Breast epithelium (tissue), 4 donors: ENCODE measurements around the gene ZG16. TPM values are rescaled to one million over a fixed set of nuclear protein-coding genes. Genes with fewer than 3 reads are reported as not detected.
A peak's percentile ranks its signal among the peaks of the same experiment; 100 is the strongest.

Experiments used
- DNase-seq, 2 donors: peaks; one replicate each; pipeline ENCODE4 v3.0.0-alpha.2; 2019; ENCODE audit warnings: low spot score in 2 of 2
- H3K27ac ChIP-seq, 2 donors: fragments of 200-600 bp; sonication (generic) in 1 of 2; one replicate each; pipeline ENCODE4 v1.5.1; 2016 to 2019; ENCODE audit warnings: mild to moderate bottlenecking in 1 of 2
- H3K27me3 ChIP-seq, 2 donors: fragments of 200-600 bp; sonication (generic) in 1 of 2; one replicate each; pipeline versions ENCODE4 v1.5.1 to v1.6.0; 2017 to 2019; ENCODE audit warnings: control low read depth in 1 of 2, mild to moderate bottlenecking in 1 of 2
- H3K36me3 ChIP-seq: fragments of 200-600 bp; one replicate; pipeline ENCODE4 v1.5.1; 2019
- H3K4me1 ChIP-seq, 2 donors: fragments of 200-600 bp; sonication (generic); one replicate each; pipeline ENCODE4 v1.5.1; 2016 to 2019; ENCODE audit warnings: control low read depth in 1 of 2
- H3K4me3 ChIP-seq, 3 donors: fragments of 200-600 bp; sonication (generic); 1 replicate in 2 of 3; 2 replicates in 1 of 3; pipeline ENCODE4 v1.5.1; 2016 to 2019; ENCODE audit warnings: mild to moderate bottlenecking in 3 of 3, moderate library complexity in 2 of 3
- H3K9me3 ChIP-seq, 2 donors: fragments of 200-600 bp; sonication (generic) in 1 of 2; one replicate each; pipeline ENCODE4 v1.5.1; 2016 to 2019; ENCODE audit warnings: control low read depth in 1 of 2
- CTCF ChIP-seq, 3 donors: fragments of 450-650 bp; IDR thresholded peaks; one replicate each; pipeline ENCODE4 v1.5.1; 2016 to 2017; ENCODE audit warnings: antibody characterized with exemption in 3 of 3, mild to moderate bottlenecking in 3 of 3, moderate library complexity in 3 of 3
- POLR2A ChIP-seq: fragments of 450-650 bp; IDR thresholded peaks from one replicate; pipeline ENCODE4 v1.6.1; 2016; ENCODE audit warnings: antibody characterized with exemption, mild to moderate bottlenecking, moderate library complexity
- POLR2AphosphoS5 ChIP-seq, 3 donors: sonication (generic); formaldehyde crosslinking; IDR thresholded peaks; one replicate each; pipeline ENCODE4 v1.6.1; 2017; ENCODE audit warnings: antibody characterized with exemption in 3 of 3
- intact Hi-C: fragments of 100-400 bp; cut with DNase I; formaldehyde crosslinking; loops from one replicate; pipeline ENCODE4 v1.15.1; 2023; ENCODE audit warnings: low total_unique reads
- total RNA-seq, 3 donors: library from RNA; depleted of rRNA; stranded (reverse); fragments of >200 nt; gene quantifications; one replicate each; pipeline ENCODE4 v1.1.0, GENCODE V29; 2016

Gene ZG16
- total RNA-seq, 3 donors from 2014 or later = 0.33 TPM; not detected in 2

- H3K36me3 ChIP-seq = no peaks in the 10 kb centered on the region
- no peak overlapping the region for H3K4me3 ChIP-seq
- H3K4me1 ChIP-seq = peaks cover 0 to 5% of the 10 kb centered on the region in 2 donors
- H3K27me3 ChIP-seq = no peaks in the 10 kb centered on the region
- no peaks in the 10 kb centered on the region for H3K9me3 ChIP-seq
- DNase-seq = no peak
- intact Hi-C loops = no loop called here
- H3K27ac ChIP-seq = peak overlapping the region; percentile 22 to 45
- TF ChIP-seq CTCF (IDR thresholded peaks at IDR 0.05) = no peak
- TF ChIP-seq POLR2A = no peak
- TF ChIP-seq POLR2AphosphoS5 (IDR thresholded peaks at IDR 0.05) = no peak
Measured at GRCh38 chr16:29830774-29831173, 52.7 kb downstream of the ZG16 start.

DNA sequence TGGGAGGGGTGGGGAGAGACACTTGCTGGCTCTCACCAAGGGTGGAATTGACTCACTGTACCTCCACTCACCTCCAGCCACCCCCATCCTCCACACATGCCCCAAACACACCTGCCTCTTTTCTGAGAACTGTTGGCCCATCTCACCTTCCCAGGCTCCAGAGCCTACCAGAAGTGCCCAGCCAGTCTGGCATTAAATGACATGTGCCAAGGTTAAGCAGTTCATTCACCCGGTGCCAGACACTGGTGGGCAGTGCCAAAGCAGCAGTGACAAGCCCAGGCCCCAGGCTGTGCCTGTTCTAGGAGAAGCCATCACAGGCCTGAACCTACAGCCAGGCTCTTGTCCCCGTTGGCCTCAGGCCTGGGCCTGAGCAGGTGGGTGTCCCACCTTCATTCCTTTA lies 53.4 kb downstream of the ZG16 start:
- Histone ChIP-seq H3K27me3 (no peaks in the 10 kb centered on the region), H3K4me3 (no peak overlapping the region), H3K9me3 (no peaks in the 10 kb centered on the region), H3K27ac (peak overlapping the region; percentile 19 to 45), H3K36me3 (no peaks in the 10 kb centered on the region), H3K4me1 (no peaks in the 10 kb centered on the region)
- no peak for DNase-seq
- intact Hi-C loops = no loop called here
- TF ChIP-seq POLR2AphosphoS5 (IDR thresholded peaks at IDR 0.05) (no peak), POLR2A (no peak), CTCF (IDR thresholded peaks at IDR 0.05) (no peak)

Other genes with a start within 250 kb of the ZG16 start
- 1 to 10 TPM; 1.4 to 5.1 (median 2.3) TPM for gene SPN, start 115.0 kb upstream of the ZG16 start, total RNA-seq
- gene QPRT, start 99.1 kb upstream of the ZG16 start, total RNA-seq = 10 to 100 TPM in 1 of 3 donors, 1 to 10 TPM in 2; 2.4 to 13.3 (median 9.5) TPM
- gene C16orf54, start 32.3 kb upstream of the ZG16 start, total RNA-seq = 1 to 10 TPM in 2 of 3 donors, under 1 TPM in 1; 0.66 to 2.1 (median 1.8) TPM
- 10 to 100 TPM; 16.3 to 50.2 (median 22.3) TPM for gene KIF22, start 12.5 kb downstream of the ZG16 start, total RNA-seq
- 10 to 100 TPM; 49.3 to 61.9 (median 60.0) TPM for gene MAZ, start 28.3 kb downstream of the ZG16 start, total RNA-seq
- gene PRRT2, start 33.9 kb downstream of the ZG16 start, total RNA-seq = 1 to 10 TPM; 2.9 to 3.9 (median 3.5) TPM
- 10 to 100 TPM; 26.6 to 40.5 (median 29.8) TPM for gene PAGR1, start 37.9 kb downstream of the ZG16 start, total RNA-seq
- gene MVP, start 42.2 kb downstream of the ZG16 start, total RNA-seq = 100 to 1,000 TPM in 1 of 3 donors, 10 to 100 TPM in 2; 78.1 to 132 (median 99.7) TPM
- 100 to 1,000 TPM; 102 to 119 (median 117) TPM for gene CDIPT, start 85.0 kb downstream of the ZG16 start, total RNA-seq
- gene SEZ6L2, start 121.3 kb downstream of the ZG16 start, total RNA-seq = 1 to 10 TPM in 2 of 3 donors, under 1 TPM in 1; 0.16 to 7.2 (median 5.0) TPM
- gene ASPHD1, start 122.2 kb downstream of the ZG16 start, total RNA-seq = 1 to 10 TPM in 2 of 3 donors, not detected in 1; 1.3 to 2.5 TPM
- gene KCTD13, start 148.0 kb downstream of the ZG16 start, total RNA-seq = 10 to 100 TPM; 14.3 to 20.5 (median 18.7) TPM
- 100 to 1,000 TPM; 111 to 135 (median 128) TPM for gene TMEM219, start 183.8 kb downstream of the ZG16 start, total RNA-seq
- 10 to 100 TPM; 31.8 to 51.1 (median 37.3) TPM for gene TAOK2, start 195.6 kb downstream of the ZG16 start, total RNA-seq
- gene HIRIP3, start 217.4 kb downstream of the ZG16 start, total RNA-seq = 10 to 100 TPM; 10.5 to 18.2 (median 15.5) TPM
- gene INO80E, start 218.0 kb downstream of the ZG16 start, total RNA-seq = 10 to 100 TPM; 31.8 to 39.7 (median 38.6) TPM
- 1 to 10 TPM in 2 of 3 donors, under 1 TPM in 1; 0.48 to 4.5 (median 2.3) TPM for gene DOC2A, start 232.8 kb downstream of the ZG16 start, total RNA-seq
- gene C16orf92, start 244.9 kb downstream of the ZG16 start, total RNA-seq = not detected